PC-9 (cell line): ENCODE measurements around the gene RNLS. TPM values are rescaled to one million over a fixed set of nuclear protein-coding genes. Genes with fewer than 3 reads are reported as not detected.

Experiments used
- BruUV-seq: library from RNA; stranded (reverse); fragments of 400-500 nt; replicated peaks from 2 replicates; lab custom pipeline; 2021; lab: Mats Ljungman, UMichigan
- CTCF ChIA-PET: fragments of 300-600 bp; sonication (Branson Sonifier 250); formaldehyde crosslinking; loops from one replicate; lab custom pipeline; 2022; ENCODE audit warnings: antibody characterized with exemption; lab: Charles Lee
- POLR2A ChIA-PET: fragments of 300-600 bp; sonication (Branson Sonifier 250); formaldehyde crosslinking; loops from one replicate; lab custom pipeline; 2022; ENCODE audit warnings: antibody characterized with exemption; ENCODE audit not compliant: unreplicated experiment; lab: Charles Lee
- DNase-seq, 2 experiments: peaks; one replicate each; pipeline versions ENCODE4 v3.0.0 to v3.0.0-alpha.2; 2015 to 2022; ENCODE audit warnings: mixed read lengths in 1 of 2
- H2AFZ ChIP-seq: fragments of 200-600 bp; sonication (generic); 2 replicates; pipeline ENCODE4 v1.8.1; 2017; ENCODE audit warnings: antibody characterized with exemption
- H3F3A ChIP-seq: fragments of 200-600 bp; sonication (generic); 2 replicates; pipeline ENCODE4 v1.8.1; 2017; ENCODE audit warnings: antibody characterized with exemption, mild to moderate bottlenecking, low read depth; ENCODE audit not compliant: insufficient read depth
- H3K27ac ChIP-seq: fragments of 200-600 bp; sonication (generic); 2 replicates; pipeline ENCODE4 v1.6.1; 2016; ENCODE audit warnings: mixed run types
- H3K27me3 ChIP-seq: fragments of 200-600 bp; sonication (generic); 2 replicates; pipeline ENCODE4 v1.6.1; 2016; ENCODE audit warnings: low read depth, mixed run types; ENCODE audit not compliant: insufficient read depth
- H3K36me3 ChIP-seq: fragments of 200-600 bp; sonication (generic); 2 replicates; pipeline ENCODE4 v1.6.1; 2016; ENCODE audit warnings: low read depth, mixed run types
- H3K4me1 ChIP-seq: fragments of 200-600 bp; sonication (generic); replicated peaks from 2 replicates; pipeline ENCODE4 v1.6.1; 2016; ENCODE audit warnings: mixed run types; ENCODE audit not compliant: insufficient read depth
- H3K4me2 ChIP-seq: fragments of 200-600 bp; sonication (generic); 2 replicates; pipeline ENCODE4 v1.6.1; 2017; ENCODE audit warnings: mixed run types
- H3K4me3 ChIP-seq: fragments of 200-600 bp; sonication (generic); 2 replicates; pipeline ENCODE4 v1.6.1; 2016; ENCODE audit warnings: mixed run types
- H3K79me2 ChIP-seq: fragments of 200-600 bp; sonication (generic); 2 replicates; pipeline ENCODE4 v1.6.1; 2017; ENCODE audit warnings: low read depth, mixed run types
- H3K9me2 ChIP-seq: fragments of 200-600 bp; sonication (generic); 2 replicates; pipeline ENCODE4 v1.8.1; 2017; ENCODE audit warnings: mild to moderate bottlenecking; ENCODE audit not compliant: insufficient read depth
- H3K9me3 ChIP-seq: fragments of 200-600 bp; sonication (generic); 2 replicates; pipeline ENCODE4 v1.8.1; 2016; ENCODE audit warnings: low read depth; ENCODE audit not compliant: insufficient read depth
- H4K20me1 ChIP-seq: fragments of 200-600 bp; sonication (generic); 2 replicates; pipeline ENCODE4 v1.8.1; 2017; ENCODE audit not compliant: insufficient read depth
- EZH2 ChIP-seq: fragments of 200-600 bp; sonication (generic); IDR thresholded peaks from 2 replicates; pipeline ENCODE4 v1.8.0; 2017; ENCODE audit warnings: antibody characterized with exemption, low read depth
- intact Hi-C: fragments of 100-400 bp; cut with micrococcal nuclease; formaldehyde crosslinking; loops from one replicate; pipeline ENCODE4 v1.10.0; 2022; ENCODE audit not compliant: unreplicated experiment
- total RNA-seq: library from RNA; stranded (reverse); gene quantifications from 2 replicates; pipeline ENCODE4 v1.2.3, GENCODE V29; 2021
- TF ChIP-seq, protein P1 (sequence below): fragments of 200-600 bp; sonication (generic); conservative IDR thresholded peaks from 2 replicates; pipeline ENCODE4 v1.6.1; 2017; ENCODE audit warnings: mixed run types, antibody characterized with exemption, mild to moderate bottlenecking, moderate library complexity

Gene RNLS
- total RNA-seq, 1 experiment from 2014 or later: not detected

DNA sequence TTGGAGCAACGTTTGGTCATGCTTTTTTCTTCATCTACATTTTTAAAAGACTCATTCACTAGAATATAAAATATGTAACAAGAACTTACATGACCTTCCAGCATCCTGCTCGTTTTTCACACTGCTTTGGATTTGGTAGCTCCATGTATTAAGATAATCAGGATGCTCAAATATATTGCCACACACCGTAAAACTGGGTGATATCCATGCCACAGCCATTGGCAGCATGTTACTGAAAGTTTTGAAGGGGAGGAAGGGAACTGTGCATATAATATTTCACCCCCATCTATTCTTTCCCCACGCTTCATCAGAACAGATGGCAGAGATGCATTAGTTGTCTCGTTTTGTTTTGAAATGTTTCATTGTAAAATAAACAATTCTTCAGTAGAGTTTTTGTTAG is 158.2 kb downstream of the RNLS start:
- DNase-seq: no peak
- no peak overlapping the region for H3K4me3 ChIP-seq
- BruUV-seq: no TSS peak
- no peak overlapping the region for H2AFZ ChIP-seq
- H4K20me1 ChIP-seq: no peaks in the 10 kb centered on the region
- H3K9me2 ChIP-seq: no peaks in the 10 kb centered on the region
- H3K4me1 ChIP-seq: peaks cover 26% of the 10 kb centered on the region
- POLR2A ChIA-PET: no interaction called here
- CTCF ChIA-PET: no interaction called here
- intact Hi-C loops: no loop called here
- H3K79me2 ChIP-seq: no peaks in the 10 kb centered on the region
- no peaks in the 10 kb centered on the region for H3K9me3 ChIP-seq
- H3F3A ChIP-seq: peaks cover 15% of the 10 kb centered on the region
- no peak for TF ChIP-seq EZH2
- TF ChIP-seq, protein P1, sequence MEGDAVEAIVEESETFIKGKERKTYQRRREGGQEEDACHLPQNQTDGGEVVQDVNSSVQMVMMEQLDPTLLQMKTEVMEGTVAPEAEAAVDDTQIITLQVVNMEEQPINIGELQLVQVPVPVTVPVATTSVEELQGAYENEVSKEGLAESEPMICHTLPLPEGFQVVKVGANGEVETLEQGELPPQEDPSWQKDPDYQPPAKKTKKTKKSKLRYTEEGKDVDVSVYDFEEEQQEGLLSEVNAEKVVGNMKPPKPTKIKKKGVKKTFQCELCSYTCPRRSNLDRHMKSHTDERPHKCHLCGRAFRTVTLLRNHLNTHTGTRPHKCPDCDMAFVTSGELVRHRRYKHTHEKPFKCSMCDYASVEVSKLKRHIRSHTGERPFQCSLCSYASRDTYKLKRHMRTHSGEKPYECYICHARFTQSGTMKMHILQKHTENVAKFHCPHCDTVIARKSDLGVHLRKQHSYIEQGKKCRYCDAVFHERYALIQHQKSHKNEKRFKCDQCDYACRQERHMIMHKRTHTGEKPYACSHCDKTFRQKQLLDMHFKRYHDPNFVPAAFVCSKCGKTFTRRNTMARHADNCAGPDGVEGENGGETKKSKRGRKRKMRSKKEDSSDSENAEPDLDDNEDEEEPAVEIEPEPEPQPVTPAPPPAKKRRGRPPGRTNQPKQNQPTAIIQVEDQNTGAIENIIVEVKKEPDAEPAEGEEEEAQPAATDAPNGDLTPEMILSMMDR: no peak
- H3K4me2 ChIP-seq: no peak overlapping the region
- H3K27me3 ChIP-seq: no peaks in the 10 kb centered on the region
- H3K36me3 ChIP-seq: no peaks in the 10 kb centered on the region
- H3K27ac ChIP-seq: no peak overlapping the region

DNA sequence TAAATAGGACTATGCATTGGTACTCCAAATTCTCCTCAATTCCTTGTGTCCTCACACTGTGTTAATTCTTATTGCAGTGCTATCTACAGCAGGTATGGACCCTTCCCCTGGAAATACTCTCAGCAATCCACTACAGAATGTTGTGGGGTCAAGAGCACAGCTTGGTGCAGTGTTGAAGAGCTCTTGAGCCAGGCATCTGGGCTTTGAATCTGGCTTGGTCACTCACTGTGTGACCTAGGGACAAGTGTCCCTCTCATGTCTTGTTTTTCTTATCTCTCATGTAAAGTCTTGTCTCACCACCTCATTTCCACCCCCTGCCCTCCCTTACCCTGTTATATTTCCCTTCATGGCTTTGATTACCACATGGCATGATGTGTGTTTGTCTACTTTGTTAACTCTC is 159.4 kb downstream of the RNLS start:
- no peaks in the 10 kb centered on the region for H3K27me3 ChIP-seq
- no peak overlapping the region for H3K4me3 ChIP-seq
- no peak overlapping the region for H3K4me2 ChIP-seq
- H2AFZ ChIP-seq: no peak overlapping the region
- no peaks in the 10 kb centered on the region for H3K9me2 ChIP-seq
- peaks cover 14% of the 10 kb centered on the region for H3K4me1 ChIP-seq
- H3K79me2 ChIP-seq: no peaks in the 10 kb centered on the region
- BruUV-seq: no TSS peak
- ChIA-PET POLR2A (no interaction called here), CTCF (no interaction called here)
- H3K9me3 ChIP-seq: no peaks in the 10 kb centered on the region
- no peak overlapping the region for H3K27ac ChIP-seq
- intact Hi-C loops: no loop called here
- DNase-seq: no peak
- TF ChIP-seq EZH2: no peak
- H3F3A ChIP-seq: peaks cover 8% of the 10 kb centered on the region
- H4K20me1 ChIP-seq: no peaks in the 10 kb centered on the region
- H3K36me3 ChIP-seq: no peaks in the 10 kb centered on the region

DNA sequence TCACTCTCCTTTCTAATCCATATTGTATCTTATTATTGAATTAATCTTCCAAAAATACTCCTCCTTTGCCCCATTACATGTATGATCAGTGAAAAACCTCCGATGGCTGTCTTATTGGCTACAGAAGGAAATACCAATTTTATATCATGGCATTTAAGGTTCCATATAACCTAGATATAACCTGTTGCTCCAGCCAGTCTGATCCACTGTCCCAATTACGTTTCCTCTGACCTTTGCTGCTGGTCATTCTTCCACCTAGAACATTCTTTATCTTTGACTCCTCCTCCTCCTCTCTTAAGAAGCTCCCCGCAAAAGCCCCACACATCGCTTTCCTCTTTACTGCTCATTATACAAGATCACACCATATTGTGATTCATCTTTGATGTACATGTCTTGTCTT is 161.5 kb downstream of the RNLS start:
- no peaks in the 10 kb centered on the region for H3K9me2 ChIP-seq
- no peak overlapping the region for H3K4me3 ChIP-seq
- H3K27ac ChIP-seq: no peak overlapping the region
- intact Hi-C loops: no loop called here
- no peaks in the 10 kb centered on the region for H4K20me1 ChIP-seq
- BruUV-seq: no TSS peak
- TF ChIP-seq, protein P1: no peak
- TF ChIP-seq EZH2: no peak
- H2AFZ ChIP-seq: no peak overlapping the region
- H3K9me3 ChIP-seq: no peaks in the 10 kb centered on the region
- no peak overlapping the region for H3K4me2 ChIP-seq
- H3K27me3 ChIP-seq: no peaks in the 10 kb centered on the region
- H3F3A ChIP-seq: no peaks in the 10 kb centered on the region
- H3K36me3 ChIP-seq: no peaks in the 10 kb centered on the region
- no peak for DNase-seq
- no peaks in the 10 kb centered on the region for H3K79me2 ChIP-seq
- POLR2A ChIA-PET: no interaction called here
- CTCF ChIA-PET: no interaction called here
- no peaks in the 10 kb centered on the region for H3K4me1 ChIP-seq

DNA sequence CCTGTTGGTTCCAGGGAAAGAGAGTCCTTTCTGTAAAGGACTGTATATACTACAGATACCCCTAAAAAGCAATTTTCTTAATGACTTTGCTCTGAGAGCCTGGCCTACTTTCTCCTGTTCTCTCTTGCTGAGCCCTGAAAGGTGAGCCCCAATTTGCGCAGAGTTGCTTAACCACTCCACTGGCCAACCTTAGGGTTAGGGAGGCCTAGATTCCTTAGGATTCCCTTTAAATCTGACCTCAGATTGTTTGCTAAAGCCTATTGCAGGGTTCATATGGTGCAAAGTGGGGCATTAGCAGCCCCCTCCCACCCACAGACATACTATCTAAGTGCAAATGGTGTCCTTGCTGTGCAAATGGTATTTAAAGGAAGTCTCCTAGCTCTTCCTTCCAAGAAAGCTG is 164.2 kb downstream of the RNLS start:
- TF ChIP-seq EZH2: no peak
- TF ChIP-seq, protein P1: no peak
- Histone ChIP-seq H3K27ac (no peak overlapping the region), H4K20me1 (no peaks in the 10 kb centered on the region), H3K36me3 (no peaks in the 10 kb centered on the region), H3K4me1 (no peaks in the 10 kb centered on the region), H3K27me3 (no peaks in the 10 kb centered on the region), H3K79me2 (no peaks in the 10 kb centered on the region), H3K4me3 (no peak overlapping the region), H3F3A (no peaks in the 10 kb centered on the region), H2AFZ (no peak overlapping the region), H3K9me3 (no peaks in the 10 kb centered on the region), H3K4me2 (no peak overlapping the region), H3K9me2 (no peaks in the 10 kb centered on the region)
- BruUV-seq: no TSS peak
- intact Hi-C loops: no loop called here
- no peak for DNase-seq
- CTCF ChIA-PET: no interaction called here
- POLR2A ChIA-PET: no interaction called here
